AG09319 (cell line): ENCODE measurements around the gene DOCK3.
"Not testable (repeated sequence)": the region's sequence is repeated elsewhere in the genome, so short reads cannot be mapped to it uniquely, and the experiment has no call there.

Experiments used
- DNase-seq: peaks from one replicate; pipeline ENCODE4 v3.0.0-alpha.2; 2010; ENCODE audit warnings: low read depth; ENCODE audit errors: extremely low read depth
- CTCF ChIP-seq: IDR thresholded peaks from 2 replicates; pipeline ENCODE4 v1.5.1; 2011; ENCODE audit warnings: low read depth, mild to moderate bottlenecking, inconsistent platforms, low read length, moderate library complexity

DOCK3 gene

GRCh38 chr3:50665081-50665840 lies 9.5 kb upstream of the DOCK3 start:
- no peak for DNase-seq
- no peak for TF ChIP-seq CTCF

- not testable (repeated sequence) for DNase-seq
Measured at GRCh38 chr3:50665841-50666115, 8.9 kb upstream of the DOCK3 start.

GRCh38 chr3:50666837-50667236 lies 7.9 kb upstream of the DOCK3 start:
- no peak for TF ChIP-seq CTCF
- DNase-seq: no peak

GRCh38 chr3:50671331-50671730 lies 3.4 kb upstream of the DOCK3 start:
- TF ChIP-seq CTCF: no peak
- DNase-seq: peak; percentile 19

- DNase-seq: no peak
Measured at GRCh38 chr3:50672656-50673055, 2.1 kb upstream of the DOCK3 start.

GRCh38 chr3:50673931-50674330 lies 796 bp upstream of the DOCK3 start:
- TF ChIP-seq CTCF: no peak
- DNase-seq: no peak

More at GRCh38 chr3:50672656-50673055, 2.1 kb upstream of the DOCK3 start:
- no peak for TF ChIP-seq CTCF

- DNase-seq: no peak
- TF ChIP-seq CTCF: peak; percentile 2
Measured at GRCh38 chr3:50675179-50676030, 678 bp downstream of the DOCK3 start.
